ENCODE results near the gene LYPLAL1. TPM values are rescaled to one million over a fixed set of nuclear protein-coding genes. Genes with fewer than 3 reads are reported as not detected.

The LYPLAL1 gene
- total RNA-seq, 5 donors from 2014 or later (not counting 1 experiment from before 2014, with no cell fraction given) = 14.2 to 19.4 (median 18.3) TPM

- Mint-ChIP-seq H3K27ac (no peak overlapping the region), H3K4me3 (no peak overlapping the region), H3K27me3 (peaks cover 2 to 13% of the 10 kb centered on the region in 2 donors), H3K4me1 (no peaks in the 10 kb centered on the region), H3K9me3 (peaks cover 3 to 9% (median 6%) of the 10 kb centered on the region in 3 donors), H3K36me3 (no peaks in the 10 kb centered on the region)
- ATAC-seq (replicated peaks in 1 of 4) (no peak), DNase-seq (no peak)
- no peaks in the 10 kb centered on the region for H3K36me3 ChIP-seq (ENCODE audit: control insufficient read depth in 2 of 2, extremely low read depth in 1 of 2, insufficient read depth in 1 of 2, low read length in 1 of 2)
- no peak overlapping the region for H3K27ac ChIP-seq (ENCODE audit: low read length)
- H3K4me1 ChIP-seq (ENCODE audit: control insufficient read depth in 1 of 2, extremely low read depth in 1 of 2, insufficient read depth in 2 of 2, low read length in 2 of 2) = no peaks in the 10 kb centered on the region
- H3K9me3 ChIP-seq = no peaks in the 10 kb centered on the region
- no CpG with 5 or more reads among the region's 1 CpG for WGBS (ENCODE audit: insufficient coverage)
- POLR2A ChIA-PET = no interaction called here
- H3K27me3 ChIP-seq (replicated peaks in 1 of 2; ENCODE audit: control insufficient read depth in 2 of 2, extremely low read depth in 1 of 2, insufficient read depth in 2 of 2, low read length in 1 of 2) = no peaks in the 10 kb centered on the region
- CTCF ChIA-PET = no interaction called here
- no peak overlapping the region for H3K4me3 ChIP-seq (ENCODE audit: control insufficient read depth in 1 of 2, extremely low read depth in 1 of 2, low read length in 1 of 2)
These were observed 40.7 kb upstream of the LYPLAL1 start for GRCh38 chr1:219132939-219133338.

DNA sequence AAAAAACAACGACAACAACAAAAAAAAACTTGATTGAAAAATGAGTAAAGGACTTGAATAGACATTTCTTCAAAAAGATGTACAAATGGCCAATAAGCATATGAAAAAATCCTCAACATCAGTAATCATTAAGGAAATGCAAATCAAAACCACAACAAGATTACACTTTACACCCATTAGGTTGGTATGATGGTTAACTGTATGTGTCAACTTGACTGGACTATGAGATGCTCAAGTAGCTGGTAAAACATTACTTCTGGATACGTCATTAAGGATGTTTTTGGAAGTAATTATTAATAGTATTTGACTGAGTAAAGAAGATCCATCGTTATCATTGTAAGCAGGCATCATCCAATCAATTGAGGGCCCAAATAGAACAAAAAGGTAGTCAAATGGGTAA lies 34.9 kb upstream of the LYPLAL1 start:
- POLR2A ChIA-PET = no interaction called here
- WGBS (ENCODE audit: insufficient coverage) = no CpG with 5 or more reads among the region's 3 CpGs
- Histone ChIP-seq H3K36me3 (ENCODE audit: control insufficient read depth in 2 of 2, extremely low read depth in 1 of 2, insufficient read depth in 1 of 2, low read length in 1 of 2) (no peaks in the 10 kb centered on the region), H3K27me3 (replicated peaks in 1 of 2; ENCODE audit: control insufficient read depth in 2 of 2, extremely low read depth in 1 of 2, insufficient read depth in 2 of 2, low read length in 1 of 2) (no peaks in the 10 kb centered on the region), H3K27ac (ENCODE audit: low read length) (no peak overlapping the region), H3K9me3 (no peaks in the 10 kb centered on the region), H3K4me1 (ENCODE audit: control insufficient read depth in 1 of 2, extremely low read depth in 1 of 2, insufficient read depth in 2 of 2, low read length in 2 of 2) (no peaks in the 10 kb centered on the region), H3K4me3 (ENCODE audit: control insufficient read depth in 1 of 2, extremely low read depth in 1 of 2, low read length in 1 of 2) (no peak overlapping the region)
- Mint-ChIP-seq H3K27ac (no peak overlapping the region), H3K36me3 (no peaks in the 10 kb centered on the region), H3K27me3 (peaks cover 0 to 2% of the 10 kb centered on the region in 2 donors), H3K4me3 (no peak overlapping the region), H3K4me1 (no peaks in the 10 kb centered on the region), H3K9me3 (peaks cover 0 to 6% (median 4%) of the 10 kb centered on the region in 3 donors)
- CTCF ChIA-PET = no interaction called here
- DNase-seq = no peak
- ATAC-seq (replicated peaks in 1 of 4) = no peak

- Histone ChIP-seq H3K4me3 (ENCODE audit: control insufficient read depth in 1 of 2, extremely low read depth in 1 of 2, low read length in 1 of 2) (no peak overlapping the region), H3K9me3 (no peaks in the 10 kb centered on the region), H3K36me3 (ENCODE audit: control insufficient read depth in 2 of 2, extremely low read depth in 1 of 2, insufficient read depth in 1 of 2, low read length in 1 of 2) (no peaks in the 10 kb centered on the region), H3K27me3 (replicated peaks in 1 of 2; ENCODE audit: control insufficient read depth in 2 of 2, extremely low read depth in 1 of 2, insufficient read depth in 2 of 2, low read length in 1 of 2) (no peaks in the 10 kb centered on the region), H3K27ac (ENCODE audit: low read length) (no peak overlapping the region), H3K4me1 (ENCODE audit: control insufficient read depth in 1 of 2, extremely low read depth in 1 of 2, insufficient read depth in 2 of 2, low read length in 2 of 2) (no peaks in the 10 kb centered on the region)
- no CpG with 5 or more reads among the region's 2 CpGs for WGBS (ENCODE audit: insufficient coverage)
- ATAC-seq (replicated peaks in 1 of 4) = no peak
- Mint-ChIP-seq H3K4me1 (no peaks in the 10 kb centered on the region), H3K9me3 (no peaks in the 10 kb centered on the region), H3K27ac (no peak overlapping the region), H3K27me3 (peaks cover 0 to 2% of the 10 kb centered on the region in 2 donors), H3K36me3 (no peaks in the 10 kb centered on the region), H3K4me3 (no peak overlapping the region)
- ChIA-PET CTCF (no interaction called here), POLR2A (no interaction called here)
- no peak for DNase-seq
These were observed 33.3 kb upstream of the LYPLAL1 start for GRCh38 chr1:219140303-219140877.

- no peak overlapping the region for H3K27ac ChIP-seq (ENCODE audit: low read length)
- no peaks in the 10 kb centered on the region for H3K27me3 ChIP-seq (replicated peaks in 1 of 2; ENCODE audit: control insufficient read depth in 2 of 2, extremely low read depth in 1 of 2, insufficient read depth in 2 of 2, low read length in 1 of 2)
- H3K4me1 Mint-ChIP-seq = no peaks in the 10 kb centered on the region
- ChIA-PET CTCF (no interaction called here), POLR2A (no interaction called here)
- no peak for ATAC-seq (replicated peaks in 1 of 4)
- H3K27ac Mint-ChIP-seq = no peak overlapping the region
- no peaks in the 10 kb centered on the region for H3K9me3 Mint-ChIP-seq
- WGBS (ENCODE audit: insufficient coverage) = no CpG with 5 or more reads among the region's 1 CpG
- H3K36me3 ChIP-seq (ENCODE audit: control insufficient read depth in 2 of 2, extremely low read depth in 1 of 2, insufficient read depth in 1 of 2, low read length in 1 of 2) = no peaks in the 10 kb centered on the region
- H3K27me3 Mint-ChIP-seq = peaks cover 0 to 2% of the 10 kb centered on the region in 2 donors
- no peaks in the 10 kb centered on the region for H3K9me3 ChIP-seq
- no peaks in the 10 kb centered on the region for H3K36me3 Mint-ChIP-seq
- no peak overlapping the region for H3K4me3 ChIP-seq (ENCODE audit: control insufficient read depth in 1 of 2, extremely low read depth in 1 of 2, low read length in 1 of 2)
- DNase-seq = no peak
- H3K4me1 ChIP-seq (ENCODE audit: control insufficient read depth in 1 of 2, extremely low read depth in 1 of 2, insufficient read depth in 2 of 2, low read length in 2 of 2) = no peaks in the 10 kb centered on the region
- H3K4me3 Mint-ChIP-seq = no peak overlapping the region
These were observed 29.9 kb upstream of the LYPLAL1 start for GRCh38 chr1:219143735-219144134.

GRCh38 chr1:219144658-219145315 lies 28.9 kb upstream of the LYPLAL1 start:
- H3K4me1 Mint-ChIP-seq = no peaks in the 10 kb centered on the region
- Histone ChIP-seq H3K4me1 (ENCODE audit: control insufficient read depth in 1 of 2, extremely low read depth in 1 of 2, insufficient read depth in 2 of 2, low read length in 2 of 2) (no peaks in the 10 kb centered on the region), H3K9me3 (no peaks in the 10 kb centered on the region), H3K27ac (ENCODE audit: low read length) (no peak overlapping the region), H3K27me3 (replicated peaks in 1 of 2; ENCODE audit: control insufficient read depth in 2 of 2, extremely low read depth in 1 of 2, insufficient read depth in 2 of 2, low read length in 1 of 2) (no peaks in the 10 kb centered on the region), H3K36me3 (ENCODE audit: control insufficient read depth in 2 of 2, extremely low read depth in 1 of 2, insufficient read depth in 1 of 2, low read length in 1 of 2) (no peaks in the 10 kb centered on the region), H3K4me3 (ENCODE audit: control insufficient read depth in 1 of 2, extremely low read depth in 1 of 2, low read length in 1 of 2) (no peak overlapping the region)
- no peaks in the 10 kb centered on the region for H3K36me3 Mint-ChIP-seq
- CTCF ChIA-PET = no interaction called here
- POLR2A ChIA-PET = no interaction called here
- WGBS (ENCODE audit: insufficient coverage) = no CpG with 5 or more reads among the region's 2 CpGs
- no peak overlapping the region for H3K4me3 Mint-ChIP-seq
- H3K27me3 Mint-ChIP-seq = peaks cover 0 to 3% of the 10 kb centered on the region in 2 donors
- no peak overlapping the region for H3K27ac Mint-ChIP-seq
- no peak for ATAC-seq (replicated peaks in 1 of 4)
- H3K9me3 Mint-ChIP-seq = no peaks in the 10 kb centered on the region
- no peak for DNase-seq

- no CpG with 5 or more reads among the region's 1 CpG for WGBS (ENCODE audit: insufficient coverage)
- CTCF ChIA-PET = no interaction called here
- Mint-ChIP-seq H3K9me3 (no peaks in the 10 kb centered on the region), H3K36me3 (no peaks in the 10 kb centered on the region), H3K4me3 (no peak overlapping the region), H3K27me3 (peaks cover 3 to 8% of the 10 kb centered on the region in 2 donors), H3K4me1 (no peaks in the 10 kb centered on the region), H3K27ac (no peak overlapping the region)
- Histone ChIP-seq H3K27ac (ENCODE audit: low read length) (no peak overlapping the region), H3K36me3 (ENCODE audit: control insufficient read depth in 2 of 2, extremely low read depth in 1 of 2, insufficient read depth in 1 of 2, low read length in 1 of 2) (no peaks in the 10 kb centered on the region), H3K4me3 (ENCODE audit: control insufficient read depth in 1 of 2, extremely low read depth in 1 of 2, low read length in 1 of 2) (no peak overlapping the region), H3K9me3 (no peaks in the 10 kb centered on the region), H3K4me1 (ENCODE audit: control insufficient read depth in 1 of 2, extremely low read depth in 1 of 2, insufficient read depth in 2 of 2, low read length in 2 of 2) (no peaks in the 10 kb centered on the region), H3K27me3 (replicated peaks in 1 of 2; ENCODE audit: control insufficient read depth in 2 of 2, extremely low read depth in 1 of 2, insufficient read depth in 2 of 2, low read length in 1 of 2) (no peaks in the 10 kb centered on the region)
- DNase-seq (no peak), ATAC-seq (replicated peaks in 1 of 4) (no peak)
- POLR2A ChIA-PET = no interaction called here
These were observed 26.1 kb upstream of the LYPLAL1 start for GRCh38 chr1:219147571-219148019.

Data from T-cell (primary cell).